ENCODE results near the gene STXBP3.
A peak's percentile ranks its signal among the peaks of the same experiment; 100 is the strongest.
"Not testable (repeated sequence)": the region's sequence is repeated elsewhere in the genome, so short reads cannot be mapped to it uniquely, and the experiment has no call there.

Gene STXBP3

GRCh38 chr1:108732398-108732797 lies 14.1 kb upstream of the STXBP3 start:
- no peak for FAIRE-seq

GRCh38 chr1:108734171-108734865 lies 12.2 kb upstream of the STXBP3 start:
- no peak for FAIRE-seq

- no peak for FAIRE-seq
Measured at GRCh38 chr1:108742253-108742652, 4.2 kb upstream of the STXBP3 start.

GRCh38 chr1:108745980-108746381 lies 493 bp upstream of the STXBP3 start:
- FAIRE-seq = no peak

- FAIRE-seq = peak; percentile 15
Measured at GRCh38 chr1:108747171-108747850, 837 bp downstream of the STXBP3 start.

- no peak for FAIRE-seq
Measured at GRCh38 chr1:108747898-108748297, 1.4 kb downstream of the STXBP3 start.

- FAIRE-seq = no peak
Measured at GRCh38 chr1:108749081-108749480, 2.6 kb downstream of the STXBP3 start.

GRCh38 chr1:108750476-108751181 lies 4.2 kb downstream of the STXBP3 start:
- no peak for FAIRE-seq

GRCh38 chr1:108753363-108753762 lies 6.9 kb downstream of the STXBP3 start:
- FAIRE-seq = no peak

GRCh38 chr1:108758796-108759195 lies 12.3 kb downstream of the STXBP3 start:
- no peak for FAIRE-seq

- no peak for FAIRE-seq
Measured at GRCh38 chr1:108767115-108767514, 20.6 kb downstream of the STXBP3 start.

GRCh38 chr1:108767708-108768107 lies 21.2 kb downstream of the STXBP3 start:
- FAIRE-seq = no peak

GRCh38 chr1:108777839-108778238 lies 31.4 kb downstream of the STXBP3 start:
- FAIRE-seq = peak; percentile 18

- FAIRE-seq = no peak
Measured at GRCh38 chr1:108779455-108779854, 33.0 kb downstream of the STXBP3 start.

GRCh38 chr1:108780937-108781574 lies 34.6 kb downstream of the STXBP3 start:
- no peak for FAIRE-seq

- not testable (repeated sequence) for FAIRE-seq
Measured at GRCh38 chr1:108781575-108781944, 35.1 kb downstream of the STXBP3 start.

- no peak for FAIRE-seq
Measured at GRCh38 chr1:108785264-108785663, 38.8 kb downstream of the STXBP3 start.

GRCh38 chr1:108785880-108786279 lies 39.4 kb downstream of the STXBP3 start:
- FAIRE-seq = no peak

GRCh38 chr1:108791790-108792189 lies 45.3 kb downstream of the STXBP3 start:
- FAIRE-seq = no peak

GRCh38 chr1:108792420-108792819 lies 45.9 kb downstream of the STXBP3 start:
- FAIRE-seq = no peak

GRCh38 chr1:108799001-108799400 lies 52.5 kb downstream of the STXBP3 start:
- FAIRE-seq = no peak

- no peak for FAIRE-seq
Measured at GRCh38 chr1:108801101-108801500, 54.6 kb downstream of the STXBP3 start.

- no peak for FAIRE-seq
Measured at GRCh38 chr1:108803548-108803947, 57.1 kb downstream of the STXBP3 start.

All from endometrium (tissue), 2 donors.